ENCODE measurements around the gene AGPAT1. TPM values are rescaled to one million over a fixed set of nuclear protein-coding genes. Genes with fewer than 3 reads are reported as not detected.

The AGPAT1 gene
- total and polyA plus RNA-seq, 2 donors, result 25.2 to 32.6 TPM

GRCh38 chr6:32177183-32177787 lies 1.4 kb upstream of the AGPAT1 start:
- peak in 3 of 9 donors; percentile 55 to 81 (median 55) for DNase-seq (ENCODE audit: low read depth in 6 of 9, low spot score in 9 of 9)
- H3K4me1 ChIP-seq (ENCODE audit: control insufficient read depth in 2 of 2, insufficient read depth in 2 of 2, low read length in 2 of 2), result peaks cover 26 to 55% of the 10 kb centered on the region in 2 donors
- 1% methylated on average over 20 of the region's 20 CpGs for WGBS
- H3K27ac ChIP-seq (ENCODE audit: low read depth in 1 of 2, low read length in 1 of 2), result peak overlapping the region; percentile 95 to 97
- H3K27me3 ChIP-seq (ENCODE audit: control insufficient read depth in 2 of 2, insufficient read depth in 1 of 2, low read length in 1 of 2), result no peaks in the 10 kb centered on the region
- H3K36me3 ChIP-seq (ENCODE audit: control insufficient read depth in 2 of 2, insufficient read depth in 2 of 2, low read length in 1 of 2), result peaks cover 19 to 26% of the 10 kb centered on the region in 2 donors
- peaks cover 0 to 4% of the 10 kb centered on the region in 2 donors for H3K9me3 ChIP-seq (ENCODE audit: control insufficient read depth in 2 of 2, insufficient read depth in 1 of 2, low read length in 1 of 2)
- peak overlapping the region; percentile 79 to 80 for H3K4me3 ChIP-seq (ENCODE audit: low read length in 2 of 2)

- peaks cover 26 to 54% of the 10 kb centered on the region in 2 donors for H3K4me1 ChIP-seq (ENCODE audit: control insufficient read depth in 2 of 2, insufficient read depth in 2 of 2, low read length in 2 of 2)
- H3K27ac ChIP-seq (ENCODE audit: low read depth in 1 of 2, low read length in 1 of 2), result peak overlapping the region; percentile 95 to 97
- 42% methylated on average over 5 of the region's 5 CpGs for WGBS
- peaks cover 16 to 20% of the 10 kb centered on the region in 2 donors for H3K36me3 ChIP-seq (ENCODE audit: control insufficient read depth in 2 of 2, insufficient read depth in 2 of 2, low read length in 1 of 2)
- peaks cover 0 to 4% of the 10 kb centered on the region in 2 donors for H3K9me3 ChIP-seq (ENCODE audit: control insufficient read depth in 2 of 2, insufficient read depth in 1 of 2, low read length in 1 of 2)
- peak in 1 of 9 donors; percentile 24 for DNase-seq (ENCODE audit: low read depth in 6 of 9, low spot score in 9 of 9)
- H3K4me3 ChIP-seq (ENCODE audit: low read length in 2 of 2), result peak overlapping the region; percentile 79 to 80
- H3K27me3 ChIP-seq (ENCODE audit: control insufficient read depth in 2 of 2, insufficient read depth in 1 of 2, low read length in 1 of 2), result no peaks in the 10 kb centered on the region
Observed at GRCh38 chr6:32176476-32177182, 745 bp upstream of the AGPAT1 start.

GRCh38 chr6:32175322-32175710 lies 568 bp downstream of the AGPAT1 start:
- H3K36me3 ChIP-seq (ENCODE audit: control insufficient read depth in 2 of 2, insufficient read depth in 2 of 2, low read length in 1 of 2), result peaks cover 17% of the 10 kb centered on the region in 2 donors
- no peaks in the 10 kb centered on the region for H3K27me3 ChIP-seq (ENCODE audit: control insufficient read depth in 2 of 2, insufficient read depth in 1 of 2, low read length in 1 of 2)
- peak overlapping the region; percentile 80 to 97 for H3K4me3 ChIP-seq (ENCODE audit: low read length in 2 of 2)
- peaks cover 26 to 54% of the 10 kb centered on the region in 2 donors for H3K4me1 ChIP-seq (ENCODE audit: control insufficient read depth in 2 of 2, insufficient read depth in 2 of 2, low read length in 2 of 2)
- peaks cover 0 to 4% of the 10 kb centered on the region in 2 donors for H3K9me3 ChIP-seq (ENCODE audit: control insufficient read depth in 2 of 2, insufficient read depth in 1 of 2, low read length in 1 of 2)
- 49% methylated on average over 2 of the region's 2 CpGs for WGBS
- DNase-seq (ENCODE audit: low read depth in 6 of 9, low spot score in 9 of 9), result no peak
- peak overlapping the region; percentile 58 to 76 for H3K27ac ChIP-seq (ENCODE audit: low read depth in 1 of 2, low read length in 1 of 2)

GRCh38 chr6:32174416-32174815 lies 1.5 kb downstream of the AGPAT1 start:
- Histone ChIP-seq H3K36me3 (ENCODE audit: control insufficient read depth in 2 of 2, insufficient read depth in 2 of 2, low read length in 1 of 2) (peaks cover 18 to 21% of the 10 kb centered on the region in 2 donors), H3K27me3 (ENCODE audit: control insufficient read depth in 2 of 2, insufficient read depth in 1 of 2, low read length in 1 of 2) (no peaks in the 10 kb centered on the region), H3K9me3 (ENCODE audit: control insufficient read depth in 2 of 2, insufficient read depth in 1 of 2, low read length in 1 of 2) (peaks cover 0 to 4% of the 10 kb centered on the region in 2 donors), H3K4me3 (ENCODE audit: low read length in 2 of 2) (no peak overlapping the region), H3K4me1 (ENCODE audit: control insufficient read depth in 2 of 2, insufficient read depth in 2 of 2, low read length in 2 of 2) (peaks cover 23 to 47% of the 10 kb centered on the region in 2 donors), H3K27ac (ENCODE audit: low read depth in 1 of 2, low read length in 1 of 2) (no peak overlapping the region)
- no peak for DNase-seq (ENCODE audit: low read depth in 6 of 9, low spot score in 9 of 9)
- WGBS, result 96% methylated on average over 1 of the region's 1 CpG

- Histone ChIP-seq H3K4me3 (ENCODE audit: low read length in 2 of 2) (no peak overlapping the region), H3K27ac (ENCODE audit: low read depth in 1 of 2, low read length in 1 of 2) (peak overlapping the region; percentile 8 to 54), H3K4me1 (ENCODE audit: control insufficient read depth in 2 of 2, insufficient read depth in 2 of 2, low read length in 2 of 2) (peaks cover 20 to 37% of the 10 kb centered on the region in 2 donors), H3K9me3 (ENCODE audit: control insufficient read depth in 2 of 2, insufficient read depth in 1 of 2, low read length in 1 of 2) (peaks cover 0 to 4% of the 10 kb centered on the region in 2 donors), H3K36me3 (ENCODE audit: control insufficient read depth in 2 of 2, insufficient read depth in 2 of 2, low read length in 1 of 2) (peaks cover 30 to 33% of the 10 kb centered on the region in 2 donors), H3K27me3 (ENCODE audit: control insufficient read depth in 2 of 2, insufficient read depth in 1 of 2, low read length in 1 of 2) (no peaks in the 10 kb centered on the region)
- DNase-seq (ENCODE audit: low read depth in 6 of 9, low spot score in 9 of 9), result no peak
- WGBS, result 80% methylated on average over 4 of the region's 4 CpGs
Observed at GRCh38 chr6:32173051-32173727, 2.7 kb downstream of the AGPAT1 start.

GRCh38 chr6:32171234-32171633 lies 4.7 kb downstream of the AGPAT1 start:
- H3K4me3 ChIP-seq (ENCODE audit: low read length in 2 of 2), result no peak overlapping the region
- peaks cover 0 to 4% of the 10 kb centered on the region in 2 donors for H3K9me3 ChIP-seq (ENCODE audit: control insufficient read depth in 2 of 2, insufficient read depth in 1 of 2, low read length in 1 of 2)
- H3K27me3 ChIP-seq (ENCODE audit: control insufficient read depth in 2 of 2, insufficient read depth in 1 of 2, low read length in 1 of 2), result no peaks in the 10 kb centered on the region
- H3K36me3 ChIP-seq (ENCODE audit: control insufficient read depth in 2 of 2, insufficient read depth in 2 of 2, low read length in 1 of 2), result peaks cover 47 to 51% of the 10 kb centered on the region in 2 donors
- DNase-seq (ENCODE audit: low read depth in 6 of 9, low spot score in 9 of 9), result no peak
- peaks cover 12 to 23% of the 10 kb centered on the region in 2 donors for H3K4me1 ChIP-seq (ENCODE audit: control insufficient read depth in 2 of 2, insufficient read depth in 2 of 2, low read length in 2 of 2)
- WGBS, result 98% methylated on average over 6 of the region's 6 CpGs
- no peak overlapping the region for H3K27ac ChIP-seq (ENCODE audit: low read depth in 1 of 2, low read length in 1 of 2)

- WGBS, result 98% methylated on average over 11 of the region's 11 CpGs
- Histone ChIP-seq H3K9me3 (ENCODE audit: control insufficient read depth in 2 of 2, insufficient read depth in 1 of 2, low read length in 1 of 2) (no peaks in the 10 kb centered on the region), H3K4me3 (ENCODE audit: low read length in 2 of 2) (no peak overlapping the region), H3K27ac (ENCODE audit: low read depth in 1 of 2, low read length in 1 of 2) (no peak overlapping the region), H3K36me3 (ENCODE audit: control insufficient read depth in 2 of 2, insufficient read depth in 2 of 2, low read length in 1 of 2) (peaks cover 53 to 56% of the 10 kb centered on the region in 2 donors), H3K4me1 (ENCODE audit: control insufficient read depth in 2 of 2, insufficient read depth in 2 of 2, low read length in 2 of 2) (peaks cover 9 to 18% of the 10 kb centered on the region in 2 donors), H3K27me3 (ENCODE audit: control insufficient read depth in 2 of 2, insufficient read depth in 1 of 2, low read length in 1 of 2) (no peaks in the 10 kb centered on the region)
- DNase-seq (ENCODE audit: low read depth in 6 of 9, low spot score in 9 of 9), result no peak
Observed at GRCh38 chr6:32170294-32170693, 5.6 kb downstream of the AGPAT1 start.

GRCh38 chr6:32168807-32169591 lies 6.9 kb downstream of the AGPAT1 start:
- H3K9me3 ChIP-seq (ENCODE audit: control insufficient read depth in 2 of 2, insufficient read depth in 1 of 2, low read length in 1 of 2), result no peaks in the 10 kb centered on the region
- 97% methylated on average over 11 of the region's 11 CpGs for WGBS
- no peak overlapping the region for H3K27ac ChIP-seq (ENCODE audit: low read depth in 1 of 2, low read length in 1 of 2)
- no peak overlapping the region for H3K4me3 ChIP-seq (ENCODE audit: low read length in 2 of 2)
- no peak for DNase-seq (ENCODE audit: low read depth in 6 of 9, low spot score in 9 of 9)
- H3K4me1 ChIP-seq (ENCODE audit: control insufficient read depth in 2 of 2, insufficient read depth in 2 of 2, low read length in 2 of 2), result peaks cover 0 to 13% of the 10 kb centered on the region in 2 donors
- H3K27me3 ChIP-seq (ENCODE audit: control insufficient read depth in 2 of 2, insufficient read depth in 1 of 2, low read length in 1 of 2), result no peaks in the 10 kb centered on the region
- H3K36me3 ChIP-seq (ENCODE audit: control insufficient read depth in 2 of 2, insufficient read depth in 2 of 2, low read length in 1 of 2), result peaks cover 56 to 57% of the 10 kb centered on the region in 2 donors
